RWPE2 (cell line): ENCODE results near the gene TACC2.

ENCODE experiments used
- ATAC-seq: fragments of 200-7000 bp; cut with Tn5 transposase; 3 replicates; pipeline ENCODE4 v1.9.1; 2021; ENCODE audit warnings: low read depth
- DNase-seq: peaks from one replicate; pipeline ENCODE4 v3.0.0-alpha.2; 2020; ENCODE audit warnings: low spot score
- H3K27ac ChIP-seq: fragments of 450-650 bp; 2 replicates; pipeline ENCODE4 v1.5.1; 2017; ENCODE audit warnings: mild to moderate bottlenecking; ENCODE audit not compliant: poor library complexity, severe bottlenecking
- H3K27me3 ChIP-seq: fragments of 250-450 bp; sonication (Bioruptor Pico); 2 replicates; pipeline ENCODE4 v1.5.1; 2021; ENCODE audit warnings: mild to moderate bottlenecking, moderate library complexity; ENCODE audit not compliant: insufficient read depth, poor library complexity, severe bottlenecking
- H3K36me3 ChIP-seq: fragments of 250-450 bp; sonication (Bioruptor Pico); 2 replicates; pipeline ENCODE4 v1.5.1; 2020; ENCODE audit warnings: low read depth, mild to moderate bottlenecking, moderate library complexity
- H3K4me1 ChIP-seq: fragments of 250-450 bp; sonication (Bioruptor Pico); 2 replicates; pipeline ENCODE4 v1.5.1; 2021; ENCODE audit warnings: mild to moderate bottlenecking, moderate library complexity; ENCODE audit not compliant: insufficient read depth, poor library complexity, severe bottlenecking
- H3K4me3 ChIP-seq: fragments of 250-450 bp; sonication (Bioruptor Pico); 2 replicates; pipeline ENCODE4 v1.5.1; 2021; ENCODE audit warnings: mild to moderate bottlenecking, moderate library complexity; ENCODE audit not compliant: severe bottlenecking
- H3K9me3 ChIP-seq: fragments of 250-450 bp; sonication (Bioruptor Pico); 2 replicates; pipeline ENCODE4 v1.5.1; 2021; ENCODE audit warnings: mild to moderate bottlenecking, moderate library complexity; ENCODE audit not compliant: severe bottlenecking
- CTCF ChIP-seq: fragments of 450-650 bp; IDR thresholded peaks from one replicate; pipeline ENCODE4 v1.5.1; 2017; ENCODE audit warnings: mild to moderate bottlenecking, moderate library complexity; ENCODE audit not compliant: poor library complexity, severe bottlenecking

The TACC2 gene

GRCh38 chr10:122224159-122224558, 235.2 kb downstream of the TACC2 start:
- Histone ChIP-seq H3K4me1 (no peaks in the 10 kb centered on the region), H3K36me3 (peaks cover 55% of the 10 kb centered on the region), H3K27ac (no peak overlapping the region), H3K9me3 (no peaks in the 10 kb centered on the region), H3K27me3 (no peaks in the 10 kb centered on the region), H3K4me3 (no peak overlapping the region)
- no peak for DNase-seq
- TF ChIP-seq CTCF = no peak
- ATAC-seq = no peak

- TF ChIP-seq CTCF = no peak
- Histone ChIP-seq H3K27me3 (no peaks in the 10 kb centered on the region), H3K36me3 (peaks cover 57% of the 10 kb centered on the region), H3K4me3 (no peak overlapping the region), H3K27ac (no peak overlapping the region), H3K9me3 (no peaks in the 10 kb centered on the region), H3K4me1 (no peaks in the 10 kb centered on the region)
- DNase-seq (no peak), ATAC-seq (no peak)
These were observed 236.4 kb downstream of the TACC2 start for GRCh38 chr10:122225330-122225729.

GRCh38 chr10:122227754-122228153, 238.8 kb downstream of the TACC2 start:
- ATAC-seq (no peak), DNase-seq (no peak)
- Histone ChIP-seq H3K9me3 (no peaks in the 10 kb centered on the region), H3K27ac (no peak overlapping the region), H3K4me3 (no peak overlapping the region), H3K27me3 (no peaks in the 10 kb centered on the region), H3K36me3 (peaks cover 51% of the 10 kb centered on the region), H3K4me1 (no peaks in the 10 kb centered on the region)
- no peak for TF ChIP-seq CTCF

- Histone ChIP-seq H3K36me3 (peaks cover 53% of the 10 kb centered on the region), H3K27ac (no peak overlapping the region), H3K9me3 (no peaks in the 10 kb centered on the region), H3K4me3 (no peak overlapping the region), H3K4me1 (no peaks in the 10 kb centered on the region), H3K27me3 (no peaks in the 10 kb centered on the region)
- ATAC-seq (no peak), DNase-seq (no peak)
- TF ChIP-seq CTCF = no peak
These were observed 240.7 kb downstream of the TACC2 start for GRCh38 chr10:122229666-122230065.

GRCh38 chr10:122230222-122230621, 241.3 kb downstream of the TACC2 start:
- Histone ChIP-seq H3K9me3 (no peaks in the 10 kb centered on the region), H3K27ac (no peak overlapping the region), H3K36me3 (peaks cover 58% of the 10 kb centered on the region), H3K4me1 (no peaks in the 10 kb centered on the region), H3K27me3 (no peaks in the 10 kb centered on the region), H3K4me3 (no peak overlapping the region)
- DNase-seq (no peak), ATAC-seq (no peak)
- TF ChIP-seq CTCF = no peak
